SU-DHL-6 (cell line): ENCODE results near the gene COLQ.

Experiments used
- CTCF ChIP-seq: fragments of 200-600 bp; sonication (generic); IDR thresholded peaks from one replicate; pipeline ENCODE4 v1.5.1; 2017; ENCODE audit warnings: antibody characterized with exemption, mild to moderate bottlenecking, low read length, moderate library complexity; ENCODE audit not compliant: insufficient read depth, poor library complexity, severe bottlenecking
- EZH2phosphoT487 ChIP-seq: fragments of 200-600 bp; sonication (generic), shearing (Covaris generic); conservative IDR thresholded peaks from 2 replicates; pipeline ENCODE4 v1.6.1; 2018; ENCODE audit warnings: mild to moderate bottlenecking, antibody characterized with exemption, low read length, moderate library complexity, mixed read lengths

- TF ChIP-seq CTCF (no peak), EZH2phosphoT487 (no peak)
Observed at GRCh38 chr3:15538345-15538744, 16.8 kb upstream of the COLQ start.
